GM06990 (cell line): ENCODE data around the gene MSI2.

Source experiments
- DNase-seq: peaks from one replicate; pipeline ENCODE4 v3.0.0-alpha.2; 2011; ENCODE audit not compliant: insufficient read length; ENCODE audit errors: extremely low read depth
- H3K27me3 ChIP-seq: replicated peaks from 2 replicates; pipeline ENCODE4 v1.6.0; 2011; ENCODE audit warnings: low read length; ENCODE audit not compliant: control insufficient read depth, insufficient read depth
- H3K36me3 ChIP-seq: 2 replicates; pipeline ENCODE4 v1.5.1; 2011; ENCODE audit warnings: low read length; ENCODE audit not compliant: control insufficient read depth, insufficient read depth
- H3K4me3 ChIP-seq: replicated peaks from 2 replicates; pipeline ENCODE4 v1.5.1; 2011; ENCODE audit warnings: low read depth, mild to moderate bottlenecking, control low read depth, low read length
- CTCF ChIP-seq: IDR thresholded peaks from 2 replicates; pipeline ENCODE4 v1.5.1; 2011; ENCODE audit warnings: low read length, control low read depth, mild to moderate bottlenecking, inconsistent platforms; ENCODE audit not compliant: insufficient read depth, poor library complexity, severe bottlenecking

Gene MSI2

DNA sequence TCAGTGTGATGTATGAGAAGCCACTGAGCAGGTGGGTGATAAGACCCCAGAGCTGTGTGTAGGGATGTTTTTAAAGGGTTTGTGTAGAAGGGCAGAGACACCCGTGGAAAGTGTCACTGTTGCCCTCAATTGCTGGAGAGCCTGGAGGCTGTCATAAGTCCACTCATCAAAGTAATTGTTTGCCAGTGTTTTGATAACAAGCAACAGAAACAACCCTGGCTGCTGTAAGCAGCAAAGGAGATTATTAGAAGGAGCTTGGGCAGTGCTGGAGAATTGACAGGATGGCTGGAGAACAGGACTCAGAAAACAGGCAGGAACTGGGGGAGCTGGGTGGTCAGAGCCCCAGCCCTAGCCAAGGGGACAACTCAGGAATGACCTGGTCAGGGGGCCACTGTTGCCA, 369.2 kb downstream of the MSI2 start:
- H3K36me3 ChIP-seq = peaks cover 9% of the 10 kb centered on the region
- no peak for TF ChIP-seq CTCF
- no peaks in the 10 kb centered on the region for H3K27me3 ChIP-seq
- H3K4me3 ChIP-seq = no peak overlapping the region
- no peak for DNase-seq

GRCh38 chr17:57625957-57626356, 369.6 kb downstream of the MSI2 start:
- H3K36me3 ChIP-seq = peaks cover 10% of the 10 kb centered on the region
- H3K27me3 ChIP-seq = no peaks in the 10 kb centered on the region
- H3K4me3 ChIP-seq = no peak overlapping the region
- TF ChIP-seq CTCF = no peak
- DNase-seq = no peak

GRCh38 chr17:57626520-57627210, 370.3 kb downstream of the MSI2 start:
- Histone ChIP-seq H3K36me3 (peaks cover 10% of the 10 kb centered on the region), H3K4me3 (no peak overlapping the region), H3K27me3 (no peaks in the 10 kb centered on the region)
- no peak for DNase-seq
- TF ChIP-seq CTCF = no peak

GRCh38 chr17:57627591-57627990, 371.3 kb downstream of the MSI2 start:
- Histone ChIP-seq H3K36me3 (peaks cover 10% of the 10 kb centered on the region), H3K4me3 (no peak overlapping the region)
- no peak for TF ChIP-seq CTCF

GRCh38 chr17:57628421-57628820, 372.1 kb downstream of the MSI2 start:
- no peaks in the 10 kb centered on the region for H3K27me3 ChIP-seq
- H3K4me3 ChIP-seq = no peak overlapping the region
- DNase-seq = no peak
- no peak for TF ChIP-seq CTCF
- H3K36me3 ChIP-seq = peaks cover 13% of the 10 kb centered on the region

More at GRCh38 chr17:57627591-57627990, 371.3 kb downstream of the MSI2 start:
- no peaks in the 10 kb centered on the region for H3K27me3 ChIP-seq
- DNase-seq = no peak

DNA sequence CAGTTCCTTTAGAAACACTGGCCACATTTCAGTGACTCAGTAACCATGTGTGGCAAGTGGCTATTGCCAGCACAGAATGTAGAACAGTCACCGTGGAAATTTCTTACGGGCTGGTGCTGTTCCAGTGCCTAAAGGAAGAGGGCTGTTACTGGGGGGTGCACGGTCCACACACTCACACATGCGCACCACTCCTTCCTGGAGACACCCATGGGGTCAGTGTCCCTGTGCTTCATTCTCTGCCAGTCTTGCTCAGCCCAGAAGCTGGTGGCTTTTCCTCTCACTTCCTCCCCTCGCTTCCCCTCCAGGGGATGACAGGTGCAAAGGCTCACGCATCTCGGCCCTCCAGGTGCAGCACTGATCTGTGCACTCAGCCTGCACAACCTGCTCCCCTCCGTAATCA, 373.1 kb downstream of the MSI2 start:
- DNase-seq = peak; percentile 64
- no peak for TF ChIP-seq CTCF

More for the DNA sequence above, 373.1 kb downstream of the MSI2 start:
- no peaks in the 10 kb centered on the region for H3K27me3 ChIP-seq
- peaks cover 14% of the 10 kb centered on the region for H3K36me3 ChIP-seq
- no peak overlapping the region for H3K4me3 ChIP-seq
